Renal pelvis (tissue), 4 donors: ENCODE measurements around the gene TMEM119. TPM values are rescaled to one million over a fixed set of nuclear protein-coding genes. Genes with fewer than 3 reads are reported as not detected.
A peak's percentile ranks its signal among the peaks of the same experiment; 100 is the strongest.
"Not testable (repeated sequence)": the region's sequence is repeated elsewhere in the genome, so short reads cannot be mapped to it uniquely, and the experiment has no call there.

Experiments
- DNase-seq: peaks from one replicate; pipeline ENCODE4 v3.0.0-alpha.2; 2013
- polyA plus RNA-seq, 3 donors: library from polyadenylated mRNA; unstranded; fragments of 120-200 nt; gene quantifications; one replicate each; pipeline ENCODE4 v1.2.1, GENCODE V29; 2013; ENCODE audit not compliant: insufficient read length in 3 of 3

Gene TMEM119
- polyA plus RNA-seq, 3 donors = 15.3 to 25.2 (median 16.7) TPM

DNA sequence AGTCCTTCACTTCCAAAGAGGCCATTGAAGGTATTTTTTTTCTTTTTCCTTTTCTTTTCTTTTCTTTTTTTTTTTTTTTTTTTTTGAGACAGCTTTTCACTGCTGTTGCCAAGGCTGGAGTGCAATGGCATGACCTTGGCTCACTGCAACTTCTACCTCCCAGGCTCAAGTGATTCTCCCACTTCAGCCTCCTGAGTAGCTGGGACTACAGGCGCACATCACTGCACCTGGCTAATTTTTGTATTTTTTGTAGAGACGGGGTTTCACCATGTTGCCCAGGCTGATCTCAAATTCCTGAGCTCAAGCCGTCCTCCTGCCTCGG lies 21.0 kb upstream of the TMEM119 start:
- DNase-seq = not testable (repeated sequence)

DNA sequence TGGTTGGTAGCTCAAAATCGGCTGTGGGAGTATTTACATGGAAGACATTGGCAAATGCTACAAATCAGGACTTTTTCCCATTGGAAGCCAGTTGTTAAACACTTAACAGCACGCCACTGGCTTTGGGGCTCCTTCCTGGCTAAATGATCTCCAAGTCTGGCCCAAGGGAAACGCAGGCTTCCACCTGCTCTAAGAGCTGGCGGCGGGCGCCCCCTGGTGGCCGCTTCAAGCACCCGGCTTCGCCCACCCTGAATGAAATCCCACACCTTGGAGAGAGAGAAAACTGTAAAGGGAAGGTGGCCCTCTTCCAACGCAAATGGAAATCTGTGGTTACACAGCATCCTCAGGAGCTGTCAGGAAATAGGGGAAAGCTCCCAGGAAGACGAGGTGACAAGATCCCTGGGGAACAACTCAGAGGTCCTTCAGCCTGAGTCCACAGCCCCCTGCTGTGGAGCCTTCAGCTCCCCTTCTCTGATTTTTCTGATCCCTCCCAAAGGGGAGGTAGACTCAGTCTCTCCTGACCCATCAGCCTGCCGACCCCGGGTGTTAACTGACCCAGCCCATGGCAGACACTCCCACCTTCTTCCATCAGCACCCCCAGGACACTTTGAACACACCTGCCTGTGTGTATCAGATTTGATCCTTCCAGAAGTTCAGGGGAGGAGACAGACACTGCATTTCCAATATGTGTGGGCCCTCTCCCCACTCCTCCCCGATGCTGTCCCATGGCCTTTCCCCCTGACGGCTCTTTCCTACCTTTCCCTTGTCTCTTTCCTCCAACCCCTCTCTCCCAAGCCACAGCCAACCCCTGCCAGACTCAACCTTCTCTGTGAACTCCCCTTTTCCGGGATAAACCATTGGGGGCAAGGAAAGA lies 20.4 kb upstream of the TMEM119 start:
- DNase-seq = peak; percentile 81

DNA sequence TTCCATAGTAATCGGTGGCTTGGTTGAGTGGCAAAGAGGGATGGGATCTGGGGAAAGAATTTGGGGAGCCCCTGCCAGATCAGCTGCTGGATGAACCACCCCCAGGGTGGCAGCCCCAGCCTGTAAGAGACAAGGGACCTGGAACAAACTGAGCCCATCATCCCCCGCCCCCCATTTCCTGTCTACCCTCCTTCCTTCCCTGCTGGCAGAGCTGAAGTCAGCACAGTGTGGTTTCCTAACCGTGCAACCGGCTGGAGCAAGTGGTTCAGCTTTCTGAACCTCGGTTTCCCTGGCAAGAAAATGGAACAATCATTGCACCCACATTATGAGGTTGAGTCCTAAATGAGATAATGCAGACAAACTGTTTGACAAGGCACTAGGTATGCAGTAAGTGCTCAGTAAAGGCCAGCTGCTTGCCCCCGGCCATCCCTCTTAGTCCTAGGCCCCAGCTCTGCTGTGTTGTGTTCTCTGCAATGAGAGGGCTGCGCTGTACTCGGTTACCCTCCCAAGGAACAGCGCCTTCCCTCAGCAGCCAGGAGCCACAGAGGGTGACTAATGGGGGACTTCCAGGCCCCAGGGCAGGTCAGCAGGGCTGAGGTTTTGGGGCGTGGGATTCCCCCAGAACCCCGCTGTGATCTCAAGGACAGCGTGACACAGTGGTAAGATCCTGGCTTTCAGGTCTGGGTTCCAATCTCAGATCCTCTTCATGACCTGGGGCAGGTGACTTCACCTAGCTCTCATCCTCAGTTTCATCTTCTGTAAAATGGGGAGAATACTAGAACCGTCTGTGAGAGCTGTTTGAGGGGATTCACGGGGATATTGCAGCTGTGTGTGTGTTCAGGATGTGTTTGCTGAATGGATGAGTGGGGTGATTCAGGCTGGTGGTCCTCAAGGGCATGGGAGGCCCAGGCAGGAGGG lies 19.3 kb upstream of the TMEM119 start:
- DNase-seq = no peak

DNA sequence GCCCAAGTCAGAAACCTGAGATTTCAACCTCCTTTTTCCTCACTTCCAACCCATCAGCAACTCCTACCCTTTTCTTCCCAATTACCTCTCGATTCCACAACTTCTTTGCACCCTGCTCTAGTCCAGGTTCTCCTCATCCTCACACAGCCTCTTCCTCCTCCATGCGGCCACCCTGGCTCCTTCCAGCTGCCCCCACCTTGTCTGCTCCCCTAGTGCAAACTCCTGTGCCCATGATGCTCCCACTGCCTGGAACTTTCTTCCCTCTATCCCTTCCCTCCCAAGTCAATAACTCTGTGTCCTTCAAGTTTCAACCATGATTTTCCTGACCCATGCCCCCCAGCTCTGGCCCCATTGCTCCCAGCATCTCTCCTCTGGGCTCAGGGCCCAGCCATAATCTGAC lies 18.5 kb upstream of the TMEM119 start:
- DNase-seq = no peak

DNA sequence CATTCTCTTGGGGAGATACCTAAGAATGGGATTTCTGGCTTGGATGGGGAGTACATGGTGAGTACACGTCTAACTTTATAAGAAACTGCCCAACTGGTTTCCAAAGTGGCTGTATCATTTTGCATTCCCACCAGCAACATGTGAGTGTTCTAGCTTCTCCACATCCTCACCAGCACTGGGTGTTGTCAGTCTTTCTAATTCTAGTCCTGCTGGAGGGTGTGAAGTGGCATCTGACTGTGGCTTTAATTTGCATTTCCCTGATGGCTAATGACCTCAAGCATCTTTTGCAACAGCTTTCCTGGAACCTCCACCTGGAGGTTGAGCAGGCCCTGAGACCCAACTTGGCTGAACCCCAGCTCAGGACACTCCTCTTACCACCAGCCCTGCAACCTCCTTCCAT lies 18.0 kb upstream of the TMEM119 start:
- no peak for DNase-seq

DNA sequence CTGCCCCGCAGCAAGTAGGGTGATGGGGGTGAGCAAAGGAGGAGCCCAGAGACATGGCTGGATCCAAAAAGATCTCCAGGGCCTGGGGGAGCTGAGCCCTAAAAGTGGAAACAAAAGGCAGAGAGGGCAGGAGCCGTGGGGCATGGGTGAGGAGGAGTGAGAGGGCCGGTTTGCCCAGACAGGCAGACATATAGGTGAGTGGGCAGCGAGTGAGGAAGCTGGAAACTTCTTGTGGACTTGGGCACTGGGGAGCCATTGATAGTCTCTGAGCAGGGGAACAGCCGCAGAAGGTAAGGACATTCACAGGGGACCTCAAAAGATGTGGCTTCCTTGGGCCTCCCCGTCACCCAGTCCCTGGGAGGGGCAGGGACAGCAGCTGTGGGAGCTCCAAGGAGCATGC lies 16.8 kb upstream of the TMEM119 start:
- DNase-seq = no peak

DNA sequence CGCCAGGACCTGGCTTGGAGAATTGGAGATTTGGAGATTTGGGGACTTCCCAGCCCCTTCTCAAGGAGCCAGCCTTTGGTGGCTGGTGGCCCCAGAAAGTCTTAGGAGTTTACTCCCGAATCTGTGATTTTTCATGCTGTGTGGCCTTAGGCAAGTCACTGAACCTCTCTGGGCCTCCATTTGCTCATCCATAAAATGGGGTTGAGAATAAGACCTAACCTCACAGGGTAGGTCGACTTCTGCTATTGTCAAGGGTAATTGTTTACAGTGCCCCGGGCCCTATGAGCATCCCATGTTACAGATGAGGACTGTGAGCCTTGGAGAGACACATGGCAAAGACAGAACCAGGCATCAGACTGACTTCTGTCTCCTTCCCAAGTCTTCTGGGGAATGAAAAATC lies 16.2 kb upstream of the TMEM119 start:
- DNase-seq = no peak

DNA sequence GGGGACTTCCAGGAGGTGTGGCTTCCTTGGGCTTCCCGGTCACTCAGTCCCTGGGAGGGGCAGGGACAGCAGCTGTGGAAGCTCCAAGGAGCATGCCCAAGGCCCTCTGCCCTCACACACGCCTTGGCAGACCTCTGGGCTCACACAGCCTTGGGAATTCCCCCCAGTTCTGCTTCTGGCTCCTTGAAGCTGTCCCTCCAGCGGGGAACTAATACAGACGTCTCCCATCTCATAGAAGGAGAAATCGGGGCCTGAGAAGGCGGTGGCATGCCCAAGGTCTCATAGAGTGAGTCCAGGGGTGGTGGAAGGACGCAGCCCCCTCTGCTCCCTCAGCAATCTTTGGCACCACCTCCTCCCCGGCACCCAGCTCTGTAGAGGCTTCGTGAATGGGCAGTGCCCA lies 15.7 kb upstream of the TMEM119 start:
- DNase-seq = no peak

DNA sequence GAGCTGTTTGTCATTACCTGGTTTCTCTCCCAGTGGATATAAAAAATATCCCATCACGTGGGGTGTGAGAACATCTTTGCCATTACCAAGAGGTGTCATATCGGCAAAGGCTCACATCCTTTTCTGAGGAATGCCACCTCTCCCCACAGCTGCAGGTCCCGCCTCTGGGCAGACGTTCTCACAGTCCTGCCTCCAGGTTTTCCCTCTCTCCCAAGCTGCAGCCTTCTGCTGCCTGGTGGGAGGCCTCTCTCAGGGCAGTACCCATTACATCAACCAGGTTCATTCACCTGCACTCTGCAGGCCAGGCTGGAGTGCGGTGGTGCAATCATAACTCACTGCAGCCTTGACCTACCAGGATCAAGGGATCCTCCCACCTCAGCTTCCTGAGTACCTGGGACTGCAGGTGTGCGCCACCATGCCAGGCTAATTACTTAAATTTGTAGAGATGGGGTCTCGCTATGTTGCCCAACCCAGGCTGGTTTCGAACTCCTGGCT lies 15.0 kb upstream of the TMEM119 start:
- DNase-seq = no peak

DNA sequence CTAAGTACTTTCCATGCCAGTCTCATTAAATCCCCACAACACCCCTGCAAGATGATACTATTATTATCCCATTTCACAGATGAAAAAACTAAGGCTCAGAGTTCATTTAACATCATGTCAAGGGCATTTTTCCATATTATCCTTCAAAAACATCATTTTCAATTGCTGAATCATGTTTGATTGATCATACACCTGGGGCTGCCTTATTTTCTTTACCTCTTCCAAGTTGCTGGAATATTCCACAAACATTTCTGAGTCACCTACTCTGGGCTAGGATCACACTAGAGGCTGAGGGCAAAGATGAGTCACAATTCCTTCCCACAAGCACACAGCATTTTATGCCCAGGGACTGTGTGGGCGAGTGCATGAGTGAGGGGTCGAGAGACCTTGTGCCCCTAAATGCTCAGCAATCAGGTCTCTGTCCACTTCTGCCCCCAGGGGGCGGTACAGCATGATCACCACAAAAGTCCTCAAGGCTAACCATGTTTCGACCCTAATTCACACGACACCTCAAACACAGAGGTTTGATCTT lies 14.1 kb upstream of the TMEM119 start:
- DNase-seq = no peak

DNA sequence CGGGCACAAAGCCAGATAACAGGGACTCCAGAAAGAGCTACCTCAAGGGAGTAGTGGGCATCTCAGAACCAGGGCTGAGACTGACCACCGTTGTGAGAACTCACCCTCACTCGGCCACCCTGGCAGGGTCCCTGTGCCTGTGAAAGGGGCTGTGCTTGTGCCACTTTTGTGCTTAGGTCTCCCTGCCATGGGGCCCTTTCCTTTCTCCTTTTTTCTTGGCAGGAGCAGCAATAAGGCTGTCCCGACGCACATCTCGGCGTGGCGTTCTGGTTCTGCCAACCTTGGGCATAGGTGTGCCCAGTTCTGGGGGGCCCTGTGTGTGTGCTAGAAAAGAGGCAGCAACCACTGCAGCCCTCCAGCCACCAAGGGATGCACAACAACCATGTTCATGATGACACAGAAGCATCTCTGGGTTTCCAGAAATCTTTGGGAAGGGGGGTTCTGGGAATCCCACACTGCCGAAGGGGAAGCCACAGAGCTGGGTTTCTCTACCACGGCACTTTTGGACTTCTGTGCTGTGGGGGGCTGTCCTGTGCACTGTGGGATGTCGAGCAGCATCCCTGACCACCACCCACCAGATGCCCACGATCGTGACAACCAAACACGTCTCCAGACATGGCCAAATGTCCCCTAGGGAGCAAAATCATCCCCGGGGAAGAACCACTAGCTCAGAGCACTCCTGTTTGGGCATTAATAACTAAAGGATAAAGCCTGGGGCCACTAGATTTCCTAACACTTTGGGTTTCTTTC lies 13.1 kb upstream of the TMEM119 start:
- no peak for DNase-seq

DNA sequence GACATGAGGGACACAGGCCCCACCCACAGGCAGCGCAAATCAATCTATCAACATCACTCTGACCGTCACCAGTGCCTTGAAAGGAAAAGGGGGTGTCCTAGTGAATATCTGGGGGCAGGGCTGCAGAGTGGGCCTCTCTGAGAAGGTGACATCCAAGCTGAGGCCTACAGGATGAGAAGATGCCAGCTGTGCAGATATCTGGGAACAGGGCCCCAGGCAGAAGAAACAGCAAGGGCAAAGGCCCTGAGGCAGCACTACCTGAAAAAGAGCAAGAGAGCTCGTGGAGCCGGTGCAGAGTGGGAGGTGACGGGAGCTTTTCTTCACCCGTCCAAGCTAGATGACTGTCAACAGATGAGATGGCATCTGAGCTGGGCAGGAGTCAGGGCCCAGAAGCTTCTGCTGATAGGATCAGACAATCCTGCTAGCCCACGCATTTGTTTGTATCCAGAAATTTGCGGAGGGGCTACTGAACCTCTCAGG lies 12.5 kb upstream of the TMEM119 start:
- no peak for DNase-seq

DNA sequence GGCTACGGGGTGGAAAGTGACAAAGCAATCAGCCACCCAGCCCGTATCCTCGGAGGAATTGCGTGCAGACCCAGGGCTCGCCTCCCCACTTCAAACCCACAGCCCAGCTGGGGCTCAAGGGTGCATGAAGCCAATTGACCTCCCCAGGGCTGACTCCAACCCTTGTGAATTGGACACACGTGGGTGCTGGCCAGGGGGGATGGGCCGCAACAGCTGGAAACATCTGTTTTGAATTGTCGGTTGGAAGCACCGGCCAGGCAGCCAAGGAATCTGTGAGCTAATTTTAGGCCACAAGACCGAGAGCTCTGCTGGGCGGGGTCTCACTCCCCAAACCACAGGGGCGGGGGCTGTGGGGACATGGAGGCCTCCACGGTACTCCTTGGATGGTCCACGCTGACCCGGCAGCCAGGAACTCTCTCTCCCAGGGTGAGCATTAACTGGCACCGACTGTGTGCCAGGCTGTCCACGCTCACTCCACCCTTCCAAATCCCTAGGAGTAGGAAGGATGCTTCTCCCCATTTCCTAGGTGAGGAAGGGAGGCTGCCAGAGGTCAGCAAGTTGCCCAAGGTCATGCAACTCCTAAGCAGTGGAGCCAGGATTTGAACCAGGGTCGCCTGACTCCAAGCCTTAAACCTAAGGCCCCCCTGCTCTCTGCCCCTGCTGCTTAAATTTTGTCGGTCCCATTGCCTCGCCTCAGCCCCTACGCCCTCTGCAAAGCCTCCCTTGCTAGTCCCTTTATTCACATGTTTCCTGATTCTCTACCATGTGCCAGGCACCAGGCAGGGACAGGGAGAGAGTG lies 11.9 kb upstream of the TMEM119 start:
- peak; percentile 85 for DNase-seq

DNA sequence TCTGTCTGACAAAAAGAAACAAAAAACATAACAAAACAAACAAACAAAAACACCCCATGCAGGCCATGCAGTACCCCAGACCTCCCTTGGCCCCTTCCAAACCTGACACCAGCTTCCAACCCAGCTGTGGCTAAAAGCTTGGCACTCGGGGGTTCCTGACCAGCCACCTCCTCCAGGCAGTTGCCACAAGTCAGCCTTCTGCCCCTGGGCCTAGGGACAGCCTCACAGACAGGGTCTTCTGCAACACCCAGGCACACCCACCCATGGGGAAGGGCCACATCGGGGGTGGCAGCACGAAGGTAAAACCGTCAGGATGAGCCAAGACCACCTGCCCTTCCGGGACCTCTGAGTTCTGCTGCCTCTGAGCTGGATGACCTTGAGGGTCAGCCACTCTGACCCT lies 10.7 kb upstream of the TMEM119 start:
- DNase-seq = no peak

DNA sequence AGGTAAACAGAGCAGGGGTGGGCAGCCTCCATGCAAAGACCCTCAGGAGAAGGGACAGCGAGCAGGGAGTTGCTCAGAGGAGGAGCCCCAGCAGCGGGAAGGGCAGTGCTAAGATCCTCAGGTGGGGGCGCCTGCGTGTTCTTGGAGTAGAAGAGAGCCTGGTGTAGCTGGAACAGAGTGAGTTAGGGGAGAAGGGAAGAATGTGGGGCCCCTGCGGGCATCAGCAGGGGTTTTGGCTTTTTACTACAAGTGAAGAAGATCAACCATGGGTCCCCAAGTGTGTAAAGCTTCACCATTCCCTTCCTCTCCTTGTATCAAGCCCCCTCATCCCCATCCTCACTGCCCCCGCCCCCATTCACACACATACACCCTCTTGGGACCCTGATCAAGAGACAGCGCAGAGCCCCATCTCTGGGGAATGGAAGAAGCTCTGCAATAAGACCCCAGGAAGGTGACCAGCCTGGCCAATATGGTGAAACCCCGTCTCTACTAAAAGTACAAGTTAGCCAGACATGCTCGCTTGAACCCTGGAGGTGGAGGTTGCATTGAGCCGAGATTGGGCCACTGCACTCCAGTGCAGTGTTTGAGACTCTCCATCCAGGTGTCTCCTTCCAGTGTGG lies 10.2 kb upstream of the TMEM119 start:
- no peak for DNase-seq

DNA sequence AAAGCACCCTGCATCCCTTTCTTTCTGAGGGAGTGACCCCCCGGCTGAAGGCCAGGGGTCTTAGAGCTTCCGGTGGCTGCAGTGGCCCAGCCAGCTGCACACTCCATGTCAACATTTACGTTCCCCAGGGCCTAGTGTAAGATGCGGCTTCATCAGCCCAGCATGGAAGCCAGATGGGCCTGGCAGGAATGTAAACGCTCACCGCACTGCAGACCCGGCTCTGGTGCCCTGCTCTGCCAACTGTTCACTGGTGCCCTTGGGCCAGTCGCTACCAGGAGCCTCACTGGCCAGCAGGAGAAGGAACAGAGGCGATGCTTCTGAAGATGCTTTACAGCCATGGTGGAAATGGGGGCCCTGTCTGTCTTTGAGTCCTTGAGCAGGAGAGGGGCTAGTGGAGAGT lies 8.6 kb upstream of the TMEM119 start:
- DNase-seq = no peak

DNA sequence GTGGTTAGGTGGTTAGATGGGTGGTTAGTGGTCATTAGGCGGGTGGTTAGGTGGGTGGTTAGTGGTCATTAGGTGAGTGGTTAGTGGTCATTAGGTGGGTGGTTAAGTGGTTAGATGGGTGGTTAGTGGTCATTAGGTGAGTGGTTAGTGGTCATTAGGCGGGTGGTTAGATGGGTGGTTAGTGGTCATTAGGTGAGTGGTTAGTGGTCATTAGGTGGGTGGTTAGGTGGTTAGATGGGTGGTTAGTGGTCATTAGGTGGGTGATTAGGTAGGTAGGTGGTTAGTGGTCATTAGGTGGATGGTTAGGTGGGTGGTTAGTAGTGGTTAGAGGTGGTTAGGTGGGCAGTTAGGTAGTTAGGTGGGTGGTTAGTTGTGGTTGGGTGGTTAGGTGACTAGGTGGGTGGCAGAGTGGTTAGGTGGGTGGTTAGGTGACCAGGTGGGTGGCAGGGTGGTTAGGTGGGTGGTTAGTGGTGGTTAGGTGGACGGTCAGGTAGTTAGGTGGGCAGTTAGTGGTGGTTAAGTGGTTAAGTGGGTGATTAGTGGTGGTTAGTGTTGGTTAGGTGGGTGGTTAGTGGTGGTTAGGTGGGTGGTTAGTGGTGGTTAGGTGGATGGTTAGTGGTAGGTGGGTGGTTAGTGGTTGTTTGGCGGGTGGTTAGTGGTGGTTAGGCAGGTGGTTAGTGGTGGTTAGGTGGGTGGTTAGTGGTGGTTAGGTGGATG lies 8.0 kb upstream of the TMEM119 start:
- no peak for DNase-seq

DNA sequence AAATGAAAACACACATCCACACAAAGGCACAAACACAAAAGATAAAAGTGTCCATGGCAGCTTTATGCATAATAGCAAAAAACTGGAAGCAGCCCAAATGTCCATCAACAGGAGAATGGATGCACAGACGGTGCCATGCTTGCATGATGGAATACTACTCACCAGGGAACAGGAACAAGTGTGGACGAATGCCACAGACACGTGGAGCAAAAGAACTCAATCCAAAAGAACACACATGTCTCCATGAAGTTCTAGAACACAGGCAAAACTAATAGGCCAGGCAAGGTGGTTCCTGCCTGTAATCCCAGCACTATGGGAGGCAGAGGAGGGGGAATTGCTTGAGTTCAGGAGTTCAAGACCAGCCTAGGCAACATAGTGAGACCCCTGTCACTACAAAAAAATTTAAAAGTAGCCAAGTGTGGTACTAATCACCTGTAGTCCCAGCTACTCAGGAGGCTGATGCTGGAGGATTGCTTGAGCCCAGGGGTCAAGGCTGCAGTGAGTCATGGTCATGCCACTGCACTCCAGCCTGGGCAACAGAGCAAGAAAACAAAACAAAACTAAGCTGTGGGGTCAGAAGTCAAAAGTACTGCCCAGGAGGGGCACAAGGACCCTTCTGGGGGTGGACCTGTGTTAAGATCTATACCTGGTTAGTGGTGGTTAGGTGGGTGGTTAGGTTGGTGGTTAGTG lies 7.3 kb upstream of the TMEM119 start:
- no peak for DNase-seq
